HG02870 (cell line): Measurements from ENCODE around the gene SLC17A8.

Experiments used
- ATAC-seq: cut with Tn5 transposase; IDR thresholded peaks from one replicate; pipeline ENCODE4 v1.9.1; 2021; ENCODE audit warnings: mild to moderate bottlenecking, moderate library complexity; ENCODE audit not compliant: unreplicated experiment

SLC17A8 gene

DNA sequence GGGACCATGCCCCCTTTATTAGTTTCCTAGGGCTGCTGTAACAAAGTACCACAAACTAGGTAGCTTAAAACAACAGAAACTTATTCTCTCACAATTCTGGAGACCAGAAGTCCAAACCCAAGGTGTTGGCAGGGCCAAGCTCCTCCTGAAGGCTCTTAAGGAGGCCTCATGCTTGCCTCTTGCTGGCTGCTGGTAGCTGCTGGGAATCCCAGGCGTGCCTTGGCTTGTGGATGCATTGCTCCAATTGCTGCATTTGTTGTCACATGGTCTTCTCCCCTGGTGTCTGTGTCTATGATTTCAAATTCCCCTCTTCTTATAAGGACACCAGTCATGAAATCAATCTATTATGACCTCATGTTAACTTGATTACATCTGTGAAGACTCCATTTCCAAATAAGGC is 11.2 kb downstream of the SLC17A8 start:
- ATAC-seq: no peak

DNA sequence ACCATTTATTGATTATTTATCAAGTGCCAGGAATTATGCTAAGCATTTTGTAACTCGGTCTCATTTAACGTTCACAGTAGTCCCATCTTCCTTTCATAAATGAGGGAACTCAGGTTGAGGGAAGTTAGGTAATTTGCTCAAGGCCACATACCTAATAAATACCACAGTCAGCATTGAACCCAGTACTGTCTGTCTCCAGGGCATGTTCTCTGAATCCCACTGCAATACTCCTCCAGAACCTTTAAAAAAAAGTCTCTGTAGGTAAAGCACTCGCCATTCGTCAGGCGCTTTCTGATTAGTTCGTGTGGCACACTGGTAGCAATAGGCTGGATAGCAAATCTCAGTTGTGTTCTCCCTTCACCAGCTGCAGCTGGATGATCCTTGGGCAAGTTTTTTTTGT is 14.3 kb downstream of the SLC17A8 start:
- no peak for ATAC-seq

DNA sequence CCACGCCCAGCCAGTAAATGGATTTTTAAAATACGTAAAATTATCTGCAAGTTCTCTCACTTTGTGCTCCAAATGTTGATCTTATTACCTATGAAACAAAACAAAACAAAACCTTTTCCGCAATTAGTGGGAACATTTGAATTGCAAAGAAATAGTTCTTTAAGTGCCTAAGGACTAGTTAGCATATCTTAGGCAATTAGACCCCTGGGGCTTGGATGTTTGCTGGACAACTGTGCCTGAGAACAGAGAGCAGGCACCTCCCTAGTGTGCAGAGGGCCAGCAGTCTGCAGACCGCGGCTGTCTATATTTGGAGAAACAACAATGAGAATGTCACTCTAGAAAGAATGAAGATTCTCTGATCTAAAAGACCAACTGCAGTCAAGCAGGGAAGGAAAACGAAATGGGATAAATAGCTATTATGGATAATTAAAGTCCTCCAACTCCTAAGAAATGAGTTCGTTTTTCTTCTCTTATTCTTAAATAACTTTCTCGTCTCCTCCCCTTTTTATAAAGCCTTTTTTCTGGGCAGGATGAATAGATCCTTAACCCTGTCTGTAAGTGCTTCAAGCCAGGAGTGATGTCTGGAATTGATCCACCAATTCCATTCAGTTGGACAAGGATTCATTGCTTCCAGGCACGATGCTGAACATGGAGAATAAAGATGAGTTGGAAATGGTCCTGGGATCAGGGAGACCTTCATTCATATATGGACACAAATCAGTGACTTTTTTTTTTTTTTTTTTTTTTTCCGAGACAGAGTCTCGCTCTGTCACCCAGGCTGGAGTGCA is 16.2 kb downstream of the SLC17A8 start:
- no peak for ATAC-seq

DNA sequence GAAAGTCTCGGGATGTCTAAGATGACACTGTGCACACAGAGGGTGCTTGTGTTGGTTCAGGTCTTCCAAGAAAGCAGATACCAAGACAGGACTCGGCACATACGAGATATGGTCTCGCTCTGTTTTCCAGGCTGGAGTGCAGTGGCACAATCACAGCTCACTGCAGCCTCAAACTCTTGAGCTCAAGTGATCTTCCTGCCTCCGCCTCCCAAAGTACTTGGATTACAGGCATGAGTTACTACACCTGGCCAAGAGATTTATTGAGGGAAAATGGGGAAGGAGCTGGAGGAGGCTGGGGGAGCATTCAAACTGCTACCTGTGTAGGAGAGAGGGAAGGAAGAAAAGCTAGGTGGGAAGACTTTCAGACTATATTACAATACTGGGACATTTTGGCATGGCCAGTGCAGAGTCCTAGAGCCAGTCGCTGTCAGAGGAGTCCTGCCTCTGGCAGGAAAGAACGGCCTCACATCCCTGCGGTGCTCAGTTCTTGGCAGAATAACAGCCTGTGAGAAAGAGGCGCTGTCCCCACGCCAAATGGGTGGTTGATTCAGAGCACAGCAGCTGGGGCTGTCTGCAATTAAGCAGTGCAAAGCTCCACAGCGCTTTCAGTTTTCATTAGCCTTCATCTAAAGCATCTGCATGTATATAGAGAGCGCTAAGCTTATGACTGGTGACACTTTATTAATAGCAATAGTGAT is 18.3 kb downstream of the SLC17A8 start:
- no peak for ATAC-seq

DNA sequence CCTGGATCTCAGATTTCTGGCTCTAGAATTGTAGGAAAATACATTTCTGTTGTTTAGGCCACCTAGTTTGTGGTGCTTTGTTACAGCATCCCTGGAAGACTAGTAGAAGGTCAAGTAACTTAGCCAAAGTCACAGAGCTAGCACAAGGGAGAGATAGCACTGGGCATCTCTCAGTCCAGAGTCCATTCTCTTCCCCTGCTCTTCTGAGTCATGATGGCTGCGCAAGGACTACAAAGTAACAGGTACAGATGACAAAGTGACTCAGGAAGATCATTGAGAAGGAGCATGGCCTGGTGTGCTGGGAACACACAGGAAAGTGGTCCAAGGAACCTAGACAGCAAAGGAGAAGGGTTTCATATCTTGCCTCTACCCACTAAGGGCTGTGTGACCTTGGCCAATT is 19.3 kb downstream of the SLC17A8 start:
- ATAC-seq: no peak

DNA sequence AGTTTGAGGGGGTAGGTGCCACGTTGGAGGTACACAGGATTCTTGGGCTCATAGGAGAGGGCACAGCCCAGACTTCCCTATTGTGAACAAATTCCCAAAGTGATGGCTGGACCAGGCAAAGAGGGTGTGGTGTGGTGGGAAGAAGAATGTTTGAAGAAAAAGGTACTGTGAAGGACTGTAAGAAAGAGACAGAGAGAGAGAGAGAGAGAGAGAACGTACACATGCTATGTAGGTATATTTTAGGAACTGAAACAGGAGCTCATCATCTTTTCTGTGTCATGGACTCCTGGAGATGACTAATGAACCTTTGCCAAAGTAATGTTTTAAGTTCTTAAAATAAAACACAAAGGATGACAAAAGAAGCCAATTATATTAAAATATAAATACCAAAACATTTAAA is 24.5 kb downstream of the SLC17A8 start:
- no peak for ATAC-seq

DNA sequence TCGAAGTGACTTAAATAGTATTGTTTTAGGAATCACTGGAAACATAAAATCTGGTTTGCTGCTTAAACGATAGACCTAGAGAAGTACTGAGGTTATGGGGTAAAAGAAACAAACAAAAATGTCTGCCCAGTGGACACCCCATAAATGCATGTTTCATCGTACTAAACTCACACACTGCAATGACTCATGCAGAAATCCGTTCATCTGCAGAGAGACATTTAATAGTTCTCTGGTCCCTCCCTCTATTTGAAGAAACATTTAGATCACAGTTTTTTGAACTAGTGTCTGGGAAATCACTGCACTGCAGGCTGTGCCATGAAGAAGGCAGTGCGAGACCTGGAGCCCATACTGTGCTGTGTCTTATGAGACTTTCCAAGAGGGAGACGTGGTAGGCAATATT is 25.5 kb downstream of the SLC17A8 start:
- no peak for ATAC-seq

DNA sequence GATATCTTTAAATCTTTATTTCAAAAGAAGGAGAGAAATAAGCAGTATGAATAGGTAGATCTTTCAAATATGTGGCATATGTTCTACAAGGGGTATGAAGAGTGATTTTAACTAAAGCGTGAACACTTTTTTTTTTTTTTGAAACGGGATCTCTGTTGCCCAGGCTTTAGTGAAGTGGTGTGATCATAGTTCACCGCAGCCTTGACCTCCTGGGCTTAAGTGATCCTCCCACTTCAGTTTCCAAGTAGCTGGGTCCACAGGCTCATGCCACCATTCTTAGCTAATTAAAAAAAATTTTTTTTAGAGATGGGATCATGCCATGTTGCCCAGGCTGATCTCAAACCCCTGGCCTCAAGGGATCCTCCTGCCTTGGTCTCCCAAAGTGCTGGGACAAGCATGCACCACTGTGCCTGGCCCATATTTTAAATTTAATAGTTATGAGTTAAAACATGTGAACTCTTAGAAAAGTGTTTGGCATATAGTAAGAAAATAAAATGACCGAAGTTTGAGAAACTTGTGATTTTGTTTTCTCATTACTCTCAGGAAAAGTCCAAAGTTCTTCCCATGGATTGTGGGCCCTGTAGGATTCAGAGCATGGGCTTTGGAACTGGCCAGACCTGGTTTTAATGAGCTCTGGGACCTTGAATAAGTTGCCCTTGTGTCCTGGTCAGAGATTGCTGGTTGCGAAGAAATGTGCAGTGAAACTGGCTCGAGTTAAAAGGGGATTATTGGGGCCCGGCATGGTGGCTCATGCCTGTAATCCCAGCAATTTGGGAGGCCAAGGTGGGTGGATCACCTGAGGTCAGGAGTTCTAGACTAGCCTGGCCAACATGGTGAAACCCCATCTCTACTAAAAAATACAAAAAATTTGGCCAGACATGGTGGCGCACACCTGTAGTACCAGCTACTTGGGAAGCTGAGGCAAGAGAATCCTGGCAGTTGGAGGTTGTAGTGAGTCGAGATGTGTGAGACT is 27.0 kb downstream of the SLC17A8 start:
- no peak for ATAC-seq

DNA sequence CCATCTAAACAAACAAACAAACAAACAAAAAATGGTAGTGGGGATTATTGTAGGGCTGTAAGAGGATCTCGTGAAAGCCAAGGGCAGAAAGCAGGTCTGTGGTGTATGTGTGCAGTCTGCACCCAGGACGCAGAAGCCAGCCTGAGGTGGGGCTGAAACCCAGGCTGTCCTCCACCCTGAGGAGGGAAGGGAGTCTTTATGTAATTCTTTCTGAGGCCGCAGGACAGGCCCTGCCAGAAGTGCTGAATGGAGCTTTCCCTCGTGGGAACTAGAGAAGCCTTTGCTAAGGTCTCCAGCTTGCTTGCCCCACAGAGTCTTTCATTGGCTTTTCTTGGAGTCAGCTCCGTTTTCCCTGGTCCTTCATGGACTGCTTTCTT is 27.7 kb downstream of the SLC17A8 start:
- ATAC-seq: no peak

DNA sequence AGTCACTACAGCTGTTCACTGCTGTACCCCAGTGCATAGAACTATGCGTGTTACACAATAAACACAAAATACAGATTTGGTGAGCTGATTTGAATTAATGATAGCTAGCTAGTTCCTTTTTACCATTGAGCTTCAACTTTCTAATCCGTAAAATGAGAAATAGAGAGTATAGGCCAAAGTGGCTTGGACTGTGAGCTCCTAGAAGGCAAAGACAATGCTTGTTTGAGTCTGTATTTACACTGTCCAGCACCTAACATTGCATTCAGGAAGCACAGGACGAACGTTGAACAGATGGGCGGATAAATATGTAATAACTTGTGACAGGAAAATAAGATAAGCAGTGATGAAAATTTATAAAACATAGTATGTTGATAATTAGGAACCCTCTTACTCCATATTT is 31.5 kb downstream of the SLC17A8 start:
- ATAC-seq: no peak

DNA sequence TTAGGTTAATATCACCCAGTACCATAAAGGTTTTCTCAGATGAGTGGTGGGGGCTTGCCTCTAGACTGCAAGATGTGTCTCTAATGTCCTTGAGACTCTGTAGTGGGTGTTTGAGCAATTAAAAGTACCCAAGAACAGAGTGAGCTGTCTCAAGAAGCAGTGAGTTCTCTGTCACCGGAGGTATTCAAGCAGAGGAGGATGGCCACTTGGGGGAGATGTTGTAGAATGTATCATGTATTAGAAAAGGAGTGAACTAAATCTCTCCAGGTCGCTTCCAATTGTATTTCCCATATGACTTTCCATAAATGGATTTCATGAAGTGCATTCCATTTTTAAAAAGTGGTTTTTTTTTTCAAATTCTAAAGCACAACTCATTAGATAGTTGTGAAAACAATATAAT is 35.0 kb downstream of the SLC17A8 start:
- no peak for ATAC-seq

DNA sequence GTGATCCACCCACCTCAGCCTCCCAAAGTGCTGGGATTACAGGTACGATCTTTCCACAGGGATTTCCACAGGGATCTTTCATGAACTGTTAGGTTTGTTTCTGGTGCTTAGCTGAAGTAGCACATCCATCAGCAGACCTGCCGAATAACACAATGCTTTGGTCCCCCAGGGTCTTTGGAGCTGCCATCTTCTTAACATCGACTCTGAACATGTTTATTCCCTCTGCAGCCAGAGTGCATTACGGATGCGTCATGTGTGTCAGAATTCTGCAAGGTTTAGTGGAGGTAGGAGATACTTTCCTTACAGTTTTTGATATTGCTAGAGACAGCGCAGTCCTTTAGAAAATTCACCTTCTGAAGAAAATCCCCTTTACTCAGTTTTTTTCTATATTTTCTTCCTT is 36.3 kb downstream of the SLC17A8 start:
- no peak for ATAC-seq

DNA sequence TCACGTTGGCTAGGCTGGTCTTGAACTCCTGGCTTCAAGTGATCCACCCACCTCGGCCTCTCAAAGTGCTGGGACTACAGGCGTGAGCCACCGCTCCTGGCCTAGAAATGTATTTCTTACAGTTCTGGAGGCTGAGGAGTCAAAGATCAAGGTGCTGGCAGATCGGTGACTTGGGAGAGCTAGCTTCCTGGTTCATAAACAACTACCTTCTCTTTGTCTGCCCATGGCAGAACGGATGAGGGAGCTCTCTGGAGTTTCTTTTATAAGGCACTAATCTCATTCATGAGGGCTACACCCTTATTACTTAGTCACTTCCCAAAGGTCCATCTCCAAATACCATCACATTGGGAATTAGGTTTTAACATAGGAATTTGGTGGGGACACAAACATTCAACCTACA is 38.9 kb downstream of the SLC17A8 start:
- ATAC-seq: no peak

DNA sequence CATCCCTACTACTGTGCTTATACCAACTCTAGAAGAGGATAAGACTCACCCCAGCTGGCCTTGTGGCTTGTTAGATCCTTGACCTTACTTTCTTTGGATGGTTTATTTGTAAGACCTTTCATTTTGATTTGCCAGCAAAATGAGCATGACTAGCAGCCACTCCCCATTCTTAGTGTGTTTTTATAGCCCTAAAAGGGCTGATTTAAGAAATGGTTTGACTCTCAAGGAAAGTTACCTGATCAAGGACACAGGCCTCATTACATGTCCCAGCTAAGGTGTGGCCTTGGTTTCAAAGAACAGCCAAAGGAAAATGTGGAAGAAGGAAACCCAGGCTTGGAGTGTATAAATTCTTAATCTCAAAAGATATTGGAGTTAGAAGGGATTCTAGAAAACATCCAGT is 41.4 kb downstream of the SLC17A8 start:
- ATAC-seq: no peak

DNA sequence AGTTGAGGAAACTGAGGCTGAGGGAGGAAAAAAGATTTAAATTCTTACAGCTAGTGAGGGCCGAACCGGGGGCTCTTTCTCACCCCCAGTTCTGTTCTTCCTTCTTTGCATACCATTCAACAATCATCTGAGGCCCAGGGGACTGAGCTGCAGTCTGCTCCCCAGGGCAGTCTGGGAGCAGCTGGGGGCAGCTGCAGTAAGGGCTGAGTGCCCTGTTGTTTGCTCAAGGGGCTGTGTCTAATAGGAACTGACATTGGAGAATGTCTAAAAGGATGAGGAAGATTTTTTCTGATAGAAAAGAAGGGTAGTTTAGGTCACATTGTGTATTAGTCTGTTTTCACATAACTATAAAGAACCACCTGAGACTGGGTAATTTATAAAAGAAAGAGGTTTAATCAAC is 42.2 kb downstream of the SLC17A8 start:
- ATAC-seq: no peak

DNA sequence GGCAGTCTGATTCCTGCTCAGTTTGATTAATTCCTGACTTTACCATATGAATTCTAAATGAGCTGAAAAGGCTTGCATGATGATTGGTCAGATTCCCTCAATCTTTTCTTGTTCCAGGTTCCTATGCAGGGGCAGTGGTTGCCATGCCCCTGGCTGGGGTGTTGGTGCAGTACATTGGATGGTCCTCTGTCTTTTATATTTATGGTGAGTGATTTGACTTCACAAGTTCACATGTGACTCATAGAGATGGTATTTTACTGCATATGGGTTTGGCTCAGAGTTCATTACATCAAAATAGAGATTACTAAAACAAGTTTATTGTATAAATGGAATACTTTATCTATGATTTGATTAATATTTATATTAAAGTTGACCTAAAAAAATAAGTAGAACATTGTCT is 44.8 kb downstream of the SLC17A8 start:
- no peak for ATAC-seq

DNA sequence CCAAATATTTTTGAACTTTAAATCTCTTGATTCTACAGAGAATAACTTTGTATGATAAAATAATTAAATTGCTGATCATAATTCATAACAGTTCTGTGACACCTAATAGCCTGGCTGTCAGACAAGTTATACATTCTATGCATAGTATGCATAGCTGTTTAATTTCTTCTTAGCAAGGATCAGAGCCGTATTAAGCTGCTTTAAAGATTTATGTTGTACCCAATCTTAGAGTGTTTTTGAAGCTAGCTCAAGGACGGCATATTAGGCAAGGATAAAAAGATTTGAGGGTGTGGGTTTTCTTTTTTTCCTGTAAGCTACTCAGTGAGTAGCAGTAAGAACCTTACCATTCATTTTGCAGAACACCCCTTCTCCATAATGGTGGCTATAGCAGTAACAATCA is 45.9 kb downstream of the SLC17A8 start:
- no peak for ATAC-seq

DNA sequence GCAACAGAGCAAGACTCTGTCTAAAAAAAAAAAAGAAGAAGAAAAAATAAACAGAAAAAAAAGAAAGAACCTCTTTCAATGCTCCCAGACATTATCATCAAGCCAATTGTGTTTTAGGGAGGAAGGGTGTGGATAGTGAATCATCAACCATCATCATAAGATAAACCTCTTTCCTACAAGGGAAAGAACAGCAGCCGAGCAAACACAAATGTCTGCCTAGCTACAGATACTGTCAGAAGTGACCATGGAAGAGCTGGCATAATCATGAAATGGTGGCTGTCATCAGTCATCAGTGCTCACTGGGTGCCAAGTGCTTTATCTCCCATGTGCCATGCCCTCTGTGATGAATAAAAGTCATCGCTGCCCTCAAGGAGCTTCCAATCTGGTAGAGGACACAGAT is 46.6 kb downstream of the SLC17A8 start:
- ATAC-seq: no peak

DNA sequence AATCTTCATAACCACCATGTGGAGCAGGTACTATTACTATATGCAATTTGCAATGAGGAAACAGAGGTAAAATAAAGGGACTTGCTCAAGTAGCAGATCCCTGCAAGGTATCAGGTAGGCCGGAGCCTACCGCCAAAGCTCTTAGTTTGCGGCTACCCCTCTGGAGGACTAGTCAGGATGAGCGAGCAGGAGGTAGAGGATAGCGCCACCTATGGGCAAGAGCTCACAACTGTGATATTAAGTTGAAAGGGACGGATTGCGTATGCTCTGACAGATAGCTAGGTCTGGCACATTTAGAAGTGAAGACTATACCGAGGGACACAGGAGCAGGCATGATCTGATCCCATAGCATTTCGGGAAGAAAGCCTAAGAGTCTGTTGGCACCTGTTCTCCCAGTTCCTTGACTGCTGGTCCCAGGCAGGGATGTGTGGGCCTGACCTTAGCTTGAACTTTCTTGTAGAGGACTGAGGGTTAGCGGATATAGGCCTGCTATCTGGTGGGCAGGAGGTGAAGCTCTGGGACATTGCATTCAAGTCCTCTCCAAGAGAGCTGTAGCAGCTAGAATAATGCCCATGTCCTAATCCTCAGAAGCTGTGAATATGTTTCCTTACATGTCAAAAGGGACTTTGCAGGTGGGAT is 48.0 kb downstream of the SLC17A8 start:
- no peak for ATAC-seq

DNA sequence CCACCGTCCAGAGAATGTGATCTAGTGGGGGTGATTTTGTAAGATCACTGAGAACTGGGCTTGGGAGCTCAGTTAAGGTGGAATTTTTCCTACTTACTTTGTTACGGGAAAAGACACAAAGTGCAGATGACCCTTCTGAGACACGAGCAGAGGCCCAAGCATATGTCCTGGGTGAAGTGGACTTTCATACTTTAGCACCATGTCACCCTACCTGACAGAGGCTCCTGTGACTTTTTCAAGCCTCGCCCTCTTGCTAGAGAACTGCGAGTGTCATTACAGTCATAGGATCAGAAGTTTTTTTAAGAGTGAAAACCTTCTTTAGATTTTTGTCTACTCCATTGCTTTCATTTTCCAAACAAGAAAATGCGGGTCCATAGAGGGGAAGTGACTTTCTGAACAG is 56.1 kb downstream of the SLC17A8 start:
- no peak for ATAC-seq

DNA sequence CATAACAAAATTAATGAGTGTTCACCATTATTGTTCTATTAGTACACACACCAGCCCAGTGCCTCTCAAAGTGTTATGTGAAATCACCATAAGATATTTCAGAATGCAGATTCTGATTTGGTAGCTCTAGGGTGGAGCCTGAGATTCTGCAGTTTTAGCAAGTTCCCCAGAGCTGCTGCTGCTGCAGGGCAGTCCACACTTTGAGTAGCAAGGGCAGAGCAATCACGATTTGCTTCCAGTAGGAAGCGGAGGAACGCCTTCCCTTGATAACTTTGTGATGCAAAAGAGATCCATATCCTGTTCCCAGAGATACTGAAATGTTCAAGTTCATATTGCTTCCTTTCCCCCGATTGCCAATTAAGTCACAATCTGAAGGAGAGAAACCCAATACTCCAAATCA is 57.9 kb downstream of the SLC17A8 start:
- ATAC-seq: no peak
